Measurements from ENCODE around the gene RPL4.
A peak's percentile ranks its signal among the peaks of the same experiment; 100 is the strongest.
"Not testable (repeated sequence)": the region's sequence is repeated elsewhere in the genome, so short reads cannot be mapped to it uniquely, and the experiment has no call there.

Gene RPL4

GRCh38 chr15:66489179-66489791, 15.4 kb downstream of the RPL4 start:
- no peak for DNase-seq

GRCh38 chr15:66488525-66488924, 16.1 kb downstream of the RPL4 start:
- no peak for DNase-seq

GRCh38 chr15:66486887-66487286, 17.8 kb downstream of the RPL4 start:
- DNase-seq, result no peak

GRCh38 chr15:66484539-66485112, 20.0 kb downstream of the RPL4 start:
- no peak for DNase-seq

- DNase-seq, result peak; percentile 30
These were observed 21.5 kb downstream of the RPL4 start for GRCh38 chr15:66483131-66483566.

GRCh38 chr15:66482539-66482938, 22.1 kb downstream of the RPL4 start:
- DNase-seq, result no peak

- DNase-seq, result no peak
These were observed 23.4 kb downstream of the RPL4 start for GRCh38 chr15:66481107-66481856.

- no peak for DNase-seq
These were observed 24.4 kb downstream of the RPL4 start for GRCh38 chr15:66480267-66480666.

GRCh38 chr15:66477011-66477410, 27.6 kb downstream of the RPL4 start:
- DNase-seq, result no peak

GRCh38 chr15:66476535-66476934, 28.1 kb downstream of the RPL4 start:
- DNase-seq, result no peak

GRCh38 chr15:66474963-66475362, 29.7 kb downstream of the RPL4 start:
- DNase-seq, result no peak

- DNase-seq, result no peak
These were observed 30.5 kb downstream of the RPL4 start for GRCh38 chr15:66474135-66474534.

GRCh38 chr15:66472176-66472999, 32.3 kb downstream of the RPL4 start:
- no peak for DNase-seq

GRCh38 chr15:66470825-66471224, 33.8 kb downstream of the RPL4 start:
- DNase-seq, result not testable (repeated sequence)

GRCh38 chr15:66467162-66468040, 37.3 kb downstream of the RPL4 start:
- not testable (repeated sequence) for DNase-seq

GRCh38 chr15:66465294-66465693, 39.4 kb downstream of the RPL4 start:
- DNase-seq, result peak; percentile 13

- no peak for DNase-seq
These were observed 42.0 kb downstream of the RPL4 start for GRCh38 chr15:66462627-66463026.

GRCh38 chr15:66461917-66462316, 42.7 kb downstream of the RPL4 start:
- DNase-seq, result no peak

GRCh38 chr15:66461294-66461693, 43.4 kb downstream of the RPL4 start:
- DNase-seq, result not testable (repeated sequence)

- no peak for DNase-seq
These were observed 44.6 kb downstream of the RPL4 start for GRCh38 chr15:66459818-66460615.

GRCh38 chr15:66456211-66456610, 48.4 kb downstream of the RPL4 start:
- DNase-seq, result no peak
